CD4-positive, alpha-beta T cell treated with Interleukin-15 for 4 hours (primary cell): ENCODE data around the gene PPP1CC.
"Not testable (repeated sequence)": the region's sequence is repeated elsewhere in the genome, so short reads cannot be mapped to it uniquely, and the experiment has no call there.

Experiments
- DNase-seq: peaks from one replicate; pipeline ENCODE4 v3.0.0-alpha.2; 2020; ENCODE audit warnings: low spot score

The PPP1CC gene

DNA sequence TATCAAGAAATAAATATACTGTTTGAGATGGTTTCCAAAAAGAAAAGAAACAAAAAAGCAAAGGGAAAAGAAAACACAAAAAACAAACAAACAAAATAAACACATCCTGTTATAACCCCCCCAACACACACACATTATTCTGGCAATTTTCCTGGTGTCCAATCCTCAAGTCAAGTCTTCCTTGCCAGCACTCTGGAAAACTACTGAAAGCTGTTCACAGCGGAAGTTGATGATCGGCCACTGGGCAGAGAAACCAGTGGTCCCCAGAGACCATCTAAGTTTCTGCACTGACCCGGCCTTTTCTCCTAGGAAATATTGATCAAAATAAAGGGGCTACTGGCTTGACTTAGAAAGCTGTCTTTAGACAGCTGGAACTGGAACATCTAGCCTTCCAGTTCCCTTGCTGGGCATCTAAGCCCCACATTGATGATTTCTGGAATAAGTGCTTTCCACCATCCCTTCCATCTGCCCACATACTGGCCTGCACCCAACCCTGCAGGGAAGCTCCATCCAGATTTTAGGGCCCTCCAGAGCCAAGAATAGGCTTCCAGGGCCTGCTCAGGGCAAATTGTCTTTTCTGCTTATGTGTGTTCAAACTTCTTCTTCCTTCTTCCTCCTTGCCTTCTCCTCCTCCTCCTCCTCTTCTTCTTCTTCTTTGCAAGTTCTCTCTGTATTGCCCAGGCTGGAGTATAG, 11.6 kb upstream of the PPP1CC start:
- no peak for DNase-seq

DNA sequence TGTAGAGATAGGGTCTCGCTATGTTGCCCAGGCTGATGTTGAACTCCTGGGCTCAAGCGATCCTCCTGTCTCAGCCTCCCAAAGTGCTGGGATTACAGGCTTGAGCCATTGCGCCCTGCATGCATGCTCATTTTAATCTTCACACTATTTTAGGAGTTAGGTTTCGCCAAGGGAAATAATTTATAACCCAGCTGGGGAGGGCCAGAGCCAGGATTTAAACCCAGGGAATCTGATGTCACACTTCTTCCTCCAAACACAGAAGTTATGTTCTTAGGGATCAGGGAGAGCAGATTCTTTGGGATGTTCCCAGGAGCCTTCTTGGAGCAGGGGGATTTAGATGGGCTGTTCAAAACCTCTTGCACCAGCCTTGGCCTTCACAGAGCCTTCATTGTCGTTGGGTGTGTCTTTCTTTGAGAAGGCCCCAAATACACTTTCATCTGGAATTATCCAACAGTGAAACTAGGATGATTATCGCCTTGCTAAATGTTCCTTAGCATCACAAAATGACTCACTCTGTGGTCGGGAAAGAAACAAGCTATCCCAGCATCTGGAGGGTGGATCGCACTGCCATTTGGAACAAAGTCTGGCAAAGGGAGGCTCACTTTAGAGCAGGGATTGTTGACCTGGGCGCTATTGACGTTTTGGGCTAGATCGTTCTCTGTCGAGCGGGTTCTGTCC, 8.2 kb upstream of the PPP1CC start:
- no peak for DNase-seq

DNA sequence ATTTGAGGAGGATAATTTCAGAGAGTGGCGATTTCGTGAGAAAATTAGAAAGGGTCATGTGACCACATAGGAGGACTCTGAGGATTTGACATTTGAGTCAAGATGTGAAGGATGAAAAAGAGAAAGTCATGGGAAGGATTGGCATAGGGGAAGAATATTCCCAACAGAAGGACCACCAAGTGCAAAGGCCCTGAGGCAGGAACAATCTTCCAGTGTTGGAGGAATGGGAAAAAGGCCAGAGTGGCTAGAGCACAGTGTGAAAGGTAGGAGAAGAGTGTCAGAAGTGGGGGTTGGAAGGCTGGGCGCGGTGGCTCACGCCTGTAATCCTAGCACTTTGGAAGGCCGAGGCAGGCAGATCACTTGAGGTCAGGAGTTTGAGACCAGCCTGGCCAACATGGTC, 3.9 kb upstream of the PPP1CC start:
- DNase-seq = no peak

DNA sequence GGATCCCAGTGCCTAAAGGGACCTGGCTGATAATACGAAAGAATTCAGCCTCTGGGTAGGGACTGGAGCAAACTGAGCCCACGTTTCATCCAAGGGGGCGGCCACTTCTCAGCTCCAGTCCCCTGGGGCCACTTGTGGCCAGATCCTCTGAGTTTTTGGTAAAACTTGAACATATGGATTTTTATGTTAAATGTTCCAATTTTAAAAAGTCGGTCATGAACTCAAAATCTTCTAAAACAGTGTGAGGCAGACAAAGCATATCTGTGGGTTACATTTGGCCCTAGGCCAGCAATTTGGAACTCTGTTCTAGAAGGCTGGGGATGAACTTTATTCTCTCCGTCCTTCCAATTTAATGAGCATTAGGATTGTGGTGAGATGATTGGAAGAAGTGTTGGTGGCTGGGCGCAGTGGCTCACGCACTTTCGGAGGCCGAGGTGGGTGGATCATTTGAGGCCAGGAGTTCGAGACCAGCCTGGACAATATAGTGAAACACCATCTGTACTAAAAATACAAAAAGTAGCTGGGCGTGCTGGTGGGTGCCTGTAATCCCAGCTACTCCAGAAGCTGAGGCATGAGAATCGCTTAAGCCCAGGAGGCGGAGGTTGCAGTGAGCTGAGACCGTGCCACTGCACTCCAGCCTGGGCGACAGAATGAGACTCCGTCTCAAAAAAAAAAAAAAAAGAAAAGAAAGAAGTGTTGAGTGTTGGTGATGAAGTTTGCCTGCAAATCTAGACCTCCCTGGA, 3.0 kb upstream of the PPP1CC start:
- no peak for DNase-seq

DNA sequence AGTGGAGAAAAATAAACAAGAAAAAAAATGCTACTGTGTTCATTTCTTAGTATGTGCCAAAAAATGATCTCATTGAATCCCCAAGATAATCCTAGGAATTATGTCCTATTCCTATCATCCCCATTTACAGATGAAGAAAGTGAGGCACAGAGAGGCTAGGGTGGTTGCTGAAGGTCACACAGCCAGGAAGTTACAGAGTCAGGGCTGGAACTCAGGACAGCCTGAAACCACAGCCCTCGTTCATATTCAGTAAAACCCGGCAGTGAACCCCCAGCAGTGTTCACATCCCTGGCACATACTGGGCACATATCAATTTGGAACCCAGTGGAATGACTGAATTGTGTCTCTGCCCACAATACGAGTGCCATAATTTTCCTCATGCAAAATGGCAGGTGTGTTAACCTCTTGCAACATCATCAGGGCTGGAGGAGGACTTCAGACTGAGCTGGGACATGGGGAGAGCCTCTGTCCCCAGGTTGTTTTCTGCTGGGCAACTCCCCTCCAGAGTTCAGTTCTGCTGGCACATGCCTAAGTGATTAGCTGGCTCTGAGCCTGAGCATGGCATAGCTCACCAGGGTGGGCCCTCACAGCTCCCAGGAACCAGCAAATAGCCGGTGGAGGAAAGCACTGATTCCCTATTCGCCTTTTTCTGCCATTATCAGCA, 2.0 kb upstream of the PPP1CC start:
- no peak for DNase-seq

DNA sequence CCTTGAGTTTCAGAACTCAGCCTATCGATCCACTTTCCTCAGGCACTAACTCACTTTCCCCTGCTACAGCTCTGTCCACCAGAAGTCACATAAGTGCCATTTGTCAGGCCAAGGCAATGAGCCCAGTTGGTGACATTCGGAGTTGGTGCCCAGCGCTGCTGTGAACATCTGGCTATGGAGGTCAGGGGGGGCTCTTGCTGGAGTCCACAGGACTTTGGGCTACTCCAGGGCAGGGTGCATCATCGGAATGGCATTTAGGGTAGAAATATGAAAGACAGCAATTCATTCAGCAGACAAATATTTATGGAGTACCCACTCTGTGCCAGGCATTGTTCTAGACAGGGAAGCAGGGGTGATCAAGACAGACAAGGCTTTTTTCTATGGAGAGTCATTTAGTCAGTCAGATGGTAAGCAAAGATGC, 1.5 kb upstream of the PPP1CC start:
- no peak for DNase-seq

DNA sequence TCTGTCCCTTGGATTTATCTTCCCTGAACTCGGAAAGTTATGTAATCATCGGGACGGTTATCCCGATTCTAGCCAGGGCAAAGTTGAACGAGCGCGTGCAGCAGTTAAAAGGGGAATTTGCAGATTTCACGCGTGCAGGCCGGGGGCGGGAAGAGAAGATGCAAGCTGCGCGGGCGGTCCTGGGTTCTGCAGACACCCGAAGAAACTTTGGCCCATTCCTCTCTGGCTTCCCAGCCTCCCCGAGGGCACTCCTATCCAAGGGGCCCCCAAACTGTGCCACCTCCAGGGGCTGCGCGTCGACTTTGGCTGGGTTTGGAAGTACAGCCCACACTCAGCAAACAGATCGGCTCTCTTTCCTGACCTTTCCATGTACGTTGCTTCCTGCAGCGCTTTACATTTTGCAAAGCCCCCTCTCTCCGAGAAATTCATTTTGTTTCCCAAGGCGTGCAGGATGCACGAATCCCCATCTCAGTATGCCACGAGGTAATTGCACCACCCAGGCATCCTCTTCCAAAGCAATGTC, 941 bp upstream of the PPP1CC start:
- no peak for DNase-seq

DNA sequence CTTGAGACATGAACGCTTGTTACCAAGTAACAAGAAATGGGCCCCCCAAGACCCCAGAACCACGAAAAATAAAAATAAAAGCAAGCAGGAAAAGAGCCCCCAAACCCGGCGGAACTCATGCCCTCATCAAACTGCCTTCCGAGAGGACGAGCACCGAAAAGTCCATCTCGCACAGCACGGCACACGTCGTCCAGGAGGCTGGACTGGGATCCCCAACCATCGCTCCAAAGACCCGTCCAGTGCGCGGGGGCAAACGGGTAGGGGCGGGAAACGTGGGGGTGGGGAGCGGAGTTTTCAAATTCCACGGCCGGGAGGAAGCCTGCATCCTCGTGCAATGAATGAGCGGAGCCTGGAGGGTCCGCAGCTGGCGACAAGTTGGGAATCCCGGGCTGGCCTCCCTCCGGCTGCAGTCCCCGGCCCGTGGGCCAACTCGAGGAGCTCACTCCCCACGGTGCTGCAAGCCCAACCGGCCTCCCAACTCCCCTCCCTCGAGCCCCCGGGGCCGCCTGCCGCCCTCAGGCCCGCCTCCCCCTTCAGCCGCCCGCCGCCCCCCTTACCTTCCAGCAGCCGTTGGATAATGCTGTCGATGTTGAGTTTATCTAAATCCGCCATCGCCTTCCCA, 484 bp downstream of the PPP1CC start:
- peak; percentile 13 for DNase-seq

DNA sequence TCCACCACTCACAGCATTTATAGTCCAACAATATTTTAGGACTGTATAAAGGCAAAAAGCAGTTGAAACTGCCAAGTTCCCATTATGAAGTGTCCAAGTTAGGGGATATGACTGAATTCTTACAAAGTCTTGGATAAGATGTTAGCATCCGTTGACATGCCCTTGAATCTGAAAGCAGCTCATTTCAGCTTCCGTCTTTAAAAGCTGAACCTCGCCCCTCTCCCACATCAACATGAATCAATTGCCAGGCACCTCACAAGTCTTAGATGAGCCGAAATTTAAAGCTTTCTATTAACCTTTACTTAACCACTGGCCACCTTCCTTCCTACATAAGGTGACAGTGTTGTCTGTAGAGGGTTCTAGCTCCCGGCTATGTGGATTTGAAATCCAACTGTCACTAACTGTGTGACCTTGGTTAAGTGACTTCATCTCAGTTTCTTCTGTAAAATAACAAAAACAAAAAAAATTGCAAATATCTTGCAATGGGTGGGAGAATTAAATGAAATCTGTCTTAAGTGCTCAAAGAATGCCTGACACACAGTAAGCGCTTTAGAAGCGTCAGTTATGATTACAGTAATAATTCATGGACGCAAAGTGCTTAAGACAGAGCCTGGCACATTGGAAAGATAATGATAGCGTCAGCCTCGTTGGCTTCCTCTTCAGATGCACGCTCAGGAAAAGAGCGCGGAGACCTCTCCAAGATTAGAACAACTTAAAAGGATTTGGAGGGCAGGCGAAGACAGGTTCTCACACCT, 1.2 kb downstream of the PPP1CC start:
- peak; percentile 29 for DNase-seq

DNA sequence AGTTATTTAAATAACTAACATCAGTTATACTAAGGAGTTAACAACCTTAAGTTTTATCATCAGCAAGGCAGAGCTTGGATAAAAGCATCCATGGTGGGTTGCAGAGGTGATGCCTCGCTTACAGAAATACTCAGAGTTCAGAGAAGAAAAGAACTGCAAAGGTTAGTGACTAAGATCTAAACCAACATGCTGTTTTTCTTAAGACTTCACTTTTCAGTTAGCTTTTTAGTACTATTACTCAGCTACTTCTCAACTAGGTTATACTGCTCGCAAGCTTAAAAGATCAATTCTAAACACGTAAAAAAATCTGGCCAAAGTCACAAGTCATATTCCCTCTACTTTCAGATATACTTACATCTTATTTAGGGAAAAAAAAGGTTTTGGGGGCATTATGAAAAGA, 2.8 kb downstream of the PPP1CC start:
- DNase-seq = peak; percentile 23

DNA sequence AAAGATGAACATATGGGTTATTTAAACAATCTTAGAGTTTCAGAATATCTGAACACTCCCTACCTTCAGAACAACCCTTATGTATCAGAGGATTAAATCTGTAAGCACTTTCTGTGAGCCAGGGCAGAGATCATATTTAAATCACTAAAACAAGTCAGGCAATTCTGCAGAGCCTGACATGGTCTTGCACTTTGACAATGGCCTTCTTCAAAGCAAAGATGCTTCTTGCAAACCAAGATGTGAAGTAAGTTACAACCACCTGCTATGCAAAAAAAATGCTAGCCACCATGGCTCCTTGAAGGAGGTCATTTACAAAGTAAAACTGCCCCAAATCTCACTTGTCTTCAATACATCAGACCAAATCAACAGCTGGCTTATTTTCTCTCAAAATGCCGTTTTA, 3.2 kb downstream of the PPP1CC start:
- DNase-seq = no peak

DNA sequence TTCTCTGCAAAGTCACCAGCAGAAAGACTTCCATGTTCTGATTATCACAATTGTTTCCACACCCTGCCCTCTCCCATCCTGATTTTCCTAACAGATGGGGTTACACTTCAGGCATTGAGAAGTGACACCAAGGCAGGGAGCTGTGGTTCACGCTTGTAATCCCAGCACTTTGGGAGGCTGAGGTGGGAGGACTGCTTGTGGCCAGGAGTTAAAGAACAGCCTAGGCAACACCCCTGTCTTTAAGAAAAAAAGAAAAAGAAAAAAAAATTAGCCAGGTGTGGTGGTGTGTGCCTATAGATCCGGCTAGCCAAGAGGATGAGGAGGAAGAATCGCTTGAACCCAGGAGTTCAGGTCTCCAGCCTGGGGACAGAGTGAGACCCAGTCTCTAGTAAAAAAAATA, 5.2 kb downstream of the PPP1CC start:
- no peak for DNase-seq

DNA sequence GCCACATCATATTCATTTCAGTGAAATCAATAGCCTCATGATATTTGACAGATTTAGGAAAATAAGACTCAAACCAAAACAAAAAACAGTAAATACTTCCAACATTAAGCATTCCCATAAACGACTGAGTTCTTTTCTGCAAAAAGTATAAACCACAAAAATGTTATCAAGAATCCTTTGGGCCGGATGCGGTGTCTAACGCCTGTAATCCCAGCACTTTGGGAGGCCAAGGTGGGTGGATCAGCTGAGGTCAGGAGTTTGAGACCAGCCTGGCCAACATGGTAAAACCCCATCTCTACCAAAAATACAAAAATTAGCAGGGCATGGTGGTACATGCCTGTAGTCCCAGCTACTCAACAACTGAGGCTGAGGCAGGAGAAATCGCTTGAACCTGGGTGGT, 5.7 kb downstream of the PPP1CC start:
- not testable (repeated sequence) for DNase-seq

DNA sequence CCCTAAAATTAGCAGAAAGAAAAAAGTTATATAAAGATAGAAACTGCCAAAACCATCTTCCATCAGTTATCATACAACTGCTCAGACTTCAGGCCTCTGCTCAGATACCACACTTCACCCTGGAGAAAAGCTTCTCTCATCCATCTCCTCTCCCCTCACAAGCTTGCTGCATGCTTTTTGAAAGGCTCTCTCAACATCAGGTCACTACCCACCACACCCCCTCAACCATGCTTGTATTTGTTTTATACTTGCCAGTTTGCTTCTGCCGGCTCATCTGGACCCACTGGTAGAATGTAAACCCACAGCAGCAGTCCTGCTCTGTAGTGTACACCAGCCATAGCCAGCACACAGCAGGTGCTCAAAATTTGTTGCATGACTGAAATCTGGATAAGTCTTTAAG, 8.8 kb downstream of the PPP1CC start:
- no peak for DNase-seq

DNA sequence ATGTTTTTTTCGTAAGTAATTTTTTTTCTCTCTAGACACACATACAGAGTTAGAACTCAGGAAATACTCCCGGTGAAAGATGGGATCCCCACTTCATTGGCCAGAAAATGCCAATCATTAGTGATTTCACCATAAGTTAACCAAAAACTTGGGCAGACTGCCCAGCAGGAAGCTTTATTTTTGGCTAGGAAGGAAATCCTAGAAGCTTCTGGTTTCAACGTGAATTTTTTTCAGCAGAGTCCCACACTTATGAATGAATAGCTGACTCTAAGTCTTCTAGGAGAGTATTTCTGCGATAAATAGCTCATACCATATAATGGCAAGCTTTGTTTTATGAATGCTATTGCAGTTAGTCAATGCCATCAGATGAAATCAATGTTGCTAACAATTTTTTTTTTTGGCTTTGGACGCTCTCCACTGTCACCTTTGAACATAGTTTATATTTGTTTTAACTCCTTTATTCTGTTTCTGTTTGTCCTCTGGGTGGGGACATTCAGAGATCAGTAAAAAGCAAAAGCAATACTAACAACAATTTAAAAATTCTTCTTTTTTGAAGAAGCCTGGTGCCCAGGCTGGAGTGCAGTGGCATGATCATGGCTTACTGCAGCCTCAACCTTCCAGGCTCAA, 9.5 kb downstream of the PPP1CC start:
- no peak for DNase-seq

DNA sequence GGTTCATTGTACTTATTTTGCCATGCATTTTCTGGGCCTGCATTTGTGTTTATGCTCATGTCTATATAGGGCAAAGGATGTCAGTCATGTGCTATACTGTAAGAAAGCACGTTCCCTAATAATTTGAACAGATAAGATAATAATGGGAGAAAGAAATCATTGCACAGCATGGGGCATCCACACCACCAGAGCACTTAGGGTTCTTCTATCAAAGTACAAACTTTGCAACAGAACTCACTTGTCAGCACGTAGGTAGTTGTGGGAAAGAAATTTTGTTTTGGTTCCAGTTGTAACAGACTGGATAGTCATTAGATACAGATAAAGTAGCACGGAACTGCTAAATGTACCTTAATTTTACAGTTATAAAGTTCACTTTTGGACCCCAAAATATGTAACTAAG, 10.1 kb downstream of the PPP1CC start:
- DNase-seq = no peak

DNA sequence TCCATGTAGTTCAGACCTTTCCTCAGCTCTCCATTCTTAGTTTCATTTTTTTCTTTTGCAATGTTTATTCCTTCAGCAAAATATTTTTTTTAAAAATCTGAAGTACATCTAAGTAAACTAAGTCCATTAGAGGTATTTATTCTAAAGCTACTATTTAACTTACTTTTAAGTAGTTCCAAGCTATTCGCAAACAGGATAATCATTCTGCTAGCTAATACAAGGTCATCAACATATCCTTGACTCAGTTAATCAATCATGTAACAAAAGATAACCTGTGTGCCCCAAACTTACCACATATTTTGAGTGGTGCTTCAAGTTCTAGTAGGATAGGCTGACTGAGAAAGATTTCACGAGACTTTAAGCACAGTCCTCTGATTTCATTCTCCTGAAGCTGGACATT, 11.2 kb downstream of the PPP1CC start:
- no peak for DNase-seq

DNA sequence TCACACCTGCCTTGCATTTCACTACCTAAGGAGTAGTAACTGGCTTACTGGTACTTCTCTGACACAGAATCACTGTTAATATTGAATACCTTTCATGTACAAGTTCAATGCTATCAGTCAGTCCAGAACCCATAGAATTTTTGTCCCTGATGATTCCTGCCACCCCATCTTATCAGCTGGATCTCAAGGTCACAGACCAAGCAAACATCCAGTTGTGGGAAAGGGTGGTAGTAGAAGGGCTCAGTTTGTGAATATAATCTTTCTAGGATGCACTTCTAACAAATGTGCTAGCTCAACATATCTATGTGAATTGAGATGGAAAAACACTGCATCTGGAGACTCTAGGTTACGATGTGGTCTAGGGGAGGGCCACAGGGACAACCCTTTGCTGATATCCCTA, 14.1 kb downstream of the PPP1CC start:
- DNase-seq = no peak

DNA sequence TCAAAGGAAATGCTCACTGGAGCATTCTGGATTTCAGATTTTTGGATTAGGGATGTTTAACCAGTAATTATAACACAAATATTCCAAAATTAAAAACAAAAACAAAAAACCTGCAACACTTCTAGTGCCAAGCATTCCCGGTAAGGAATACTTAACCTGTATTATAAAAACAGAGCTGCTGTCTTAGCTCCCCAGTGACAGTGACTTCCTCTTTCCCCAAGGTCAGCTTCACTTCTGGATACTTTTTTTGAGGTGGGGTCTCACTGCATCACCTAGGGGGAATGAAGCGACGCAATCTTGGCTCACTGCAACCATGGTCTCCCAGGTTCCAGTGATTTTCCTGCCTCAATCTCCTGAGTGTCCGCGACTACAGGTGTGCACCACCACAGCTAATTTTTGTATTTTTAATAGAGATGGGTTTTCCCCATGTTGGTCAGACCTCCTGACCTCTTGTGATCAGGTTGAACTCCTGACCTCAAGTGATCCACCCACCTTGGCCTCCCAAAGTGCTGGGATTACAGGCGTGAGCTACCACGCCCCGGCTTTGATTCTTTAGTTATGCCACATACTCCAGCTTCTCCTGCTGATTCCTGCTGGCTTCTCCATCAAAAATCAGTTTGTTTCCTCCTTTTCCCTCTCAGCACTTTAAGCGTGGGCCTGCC, 15.9 kb downstream of the PPP1CC start:
- no peak for DNase-seq

DNA sequence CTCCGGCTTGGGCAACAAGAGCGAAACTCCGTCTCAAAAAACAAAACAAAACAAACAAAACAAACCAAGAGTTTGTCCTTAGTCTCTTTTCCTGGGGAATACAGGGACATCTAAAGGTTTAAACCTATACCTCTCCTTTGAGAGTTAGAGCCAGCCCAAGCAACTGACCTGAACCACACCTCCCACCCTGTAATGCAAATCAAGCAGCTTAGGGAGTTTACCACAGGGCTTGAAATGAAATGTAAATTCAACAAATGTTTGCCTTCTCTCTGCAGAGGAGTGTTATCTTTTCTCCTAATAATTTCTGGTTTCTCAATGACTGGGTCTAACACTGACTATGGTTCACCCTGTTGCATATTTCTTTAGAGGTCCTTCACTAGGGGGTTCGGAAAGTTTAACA, 16.7 kb downstream of the PPP1CC start:
- DNase-seq = no peak
